Breast epithelium (tissue), 4 donors: ENCODE data around the gene CTNNAL1. TPM values are rescaled to one million over a fixed set of nuclear protein-coding genes. Genes with fewer than 3 reads are reported as not detected.

Experiments
- DNase-seq, 2 donors: peaks; one replicate each; pipeline ENCODE4 v3.0.0-alpha.2; 2019; ENCODE audit warnings: low spot score in 2 of 2
- H3K27ac ChIP-seq, 2 donors: fragments of 200-600 bp; sonication (generic) in 1 of 2; one replicate each; pipeline ENCODE4 v1.5.1; 2016 to 2019; ENCODE audit warnings: mild to moderate bottlenecking in 1 of 2
- H3K27me3 ChIP-seq, 2 donors: fragments of 200-600 bp; sonication (generic) in 1 of 2; one replicate each; pipeline versions ENCODE4 v1.5.1 to v1.6.0; 2017 to 2019; ENCODE audit warnings: control low read depth in 1 of 2, mild to moderate bottlenecking in 1 of 2
- H3K36me3 ChIP-seq: fragments of 200-600 bp; one replicate; pipeline ENCODE4 v1.5.1; 2019
- H3K4me1 ChIP-seq, 2 donors: fragments of 200-600 bp; sonication (generic); one replicate each; pipeline ENCODE4 v1.5.1; 2016 to 2019; ENCODE audit warnings: control low read depth in 1 of 2
- H3K4me3 ChIP-seq, 3 donors: fragments of 200-600 bp; sonication (generic); 1 replicate in 2 of 3; 2 replicates in 1 of 3; pipeline ENCODE4 v1.5.1; 2016 to 2019; ENCODE audit warnings: mild to moderate bottlenecking in 3 of 3, moderate library complexity in 2 of 3
- H3K9me3 ChIP-seq, 2 donors: fragments of 200-600 bp; sonication (generic) in 1 of 2; one replicate each; pipeline ENCODE4 v1.5.1; 2016 to 2019; ENCODE audit warnings: control low read depth in 1 of 2
- CTCF ChIP-seq, 3 donors: fragments of 450-650 bp; IDR thresholded peaks; one replicate each; pipeline ENCODE4 v1.5.1; 2016 to 2017; ENCODE audit warnings: antibody characterized with exemption in 3 of 3, mild to moderate bottlenecking in 3 of 3, moderate library complexity in 3 of 3
- POLR2A ChIP-seq: fragments of 450-650 bp; IDR thresholded peaks from one replicate; pipeline ENCODE4 v1.6.1; 2016; ENCODE audit warnings: antibody characterized with exemption, mild to moderate bottlenecking, moderate library complexity
- POLR2AphosphoS5 ChIP-seq, 3 donors: sonication (generic); formaldehyde crosslinking; IDR thresholded peaks; one replicate each; pipeline ENCODE4 v1.6.1; 2017; ENCODE audit warnings: antibody characterized with exemption in 3 of 3
- intact Hi-C: fragments of 100-400 bp; cut with DNase I; formaldehyde crosslinking; loops from one replicate; pipeline ENCODE4 v1.15.1; 2023; ENCODE audit warnings: low total_unique reads
- total RNA-seq, 3 donors: library from RNA; depleted of rRNA; stranded (reverse); fragments of >200 nt; gene quantifications; one replicate each; pipeline ENCODE4 v1.1.0, GENCODE V29; 2016

CTNNAL1 gene
- total RNA-seq, 3 donors from 2014 or later: 25.0 to 29.2 (median 25.6) TPM

DNA sequence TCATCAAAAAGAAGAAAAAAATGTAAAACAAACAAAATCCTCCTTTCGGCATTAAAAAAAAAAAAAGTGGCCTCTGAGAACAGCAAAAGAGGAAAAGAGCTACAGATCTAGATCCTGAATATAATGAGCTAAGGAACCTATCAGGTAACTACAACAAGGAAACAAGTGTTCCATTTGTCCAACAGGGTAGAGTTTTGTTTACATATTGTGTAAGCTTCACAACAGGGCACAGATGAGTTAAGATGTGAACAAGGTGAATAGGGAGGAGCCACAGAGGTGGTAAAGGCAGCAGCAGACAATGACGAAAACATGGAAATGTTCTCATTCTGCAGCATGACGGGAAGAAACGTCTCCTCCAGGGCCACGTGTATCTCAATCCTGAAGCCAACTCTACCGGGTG, 93.8 kb downstream of the CTNNAL1 start:
- TF ChIP-seq POLR2A (no peak), CTCF (IDR thresholded peaks at IDR 0.05) (no peak), POLR2AphosphoS5 (IDR thresholded peaks at IDR 0.05) (no peak)
- Histone ChIP-seq H3K4me1 (no peaks in the 10 kb centered on the region), H3K36me3 (peaks cover 3% of the 10 kb centered on the region), H3K27ac (no peak overlapping the region), H3K27me3 (no peaks in the 10 kb centered on the region), H3K4me3 (no peak overlapping the region), H3K9me3 (no peaks in the 10 kb centered on the region)
- intact Hi-C loops: no loop called here
- no peak for DNase-seq

DNA sequence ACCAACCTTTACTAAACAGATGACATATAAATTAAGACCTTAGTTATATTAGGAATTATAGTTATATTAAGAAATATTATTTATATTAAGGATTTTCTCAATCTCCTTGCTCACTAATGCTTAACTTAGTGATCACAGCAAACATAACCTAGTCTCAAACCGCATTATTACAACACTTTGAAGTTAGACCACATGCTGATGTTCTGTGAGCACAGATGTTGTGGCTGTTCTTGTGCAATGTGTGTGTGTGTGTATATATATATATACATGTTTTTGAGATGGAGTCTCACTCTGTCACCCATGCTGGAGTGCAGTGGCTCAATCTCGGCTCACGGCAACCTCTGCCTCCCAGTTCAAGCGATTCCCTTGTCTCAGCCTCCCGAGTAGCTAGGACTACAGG, 99.9 kb downstream of the CTNNAL1 start:
- H3K9me3 ChIP-seq: no peaks in the 10 kb centered on the region
- intact Hi-C loops: no loop called here
- H3K4me1 ChIP-seq: no peaks in the 10 kb centered on the region
- H3K27ac ChIP-seq: no peak overlapping the region
- TF ChIP-seq POLR2AphosphoS5 (IDR thresholded peaks at IDR 0.05) (no peak), POLR2A (no peak), CTCF (IDR thresholded peaks at IDR 0.05) (no peak)
- DNase-seq: no peak
- peaks cover 3% of the 10 kb centered on the region for H3K36me3 ChIP-seq
- H3K27me3 ChIP-seq: no peaks in the 10 kb centered on the region
- H3K4me3 ChIP-seq: no peak overlapping the region

DNA sequence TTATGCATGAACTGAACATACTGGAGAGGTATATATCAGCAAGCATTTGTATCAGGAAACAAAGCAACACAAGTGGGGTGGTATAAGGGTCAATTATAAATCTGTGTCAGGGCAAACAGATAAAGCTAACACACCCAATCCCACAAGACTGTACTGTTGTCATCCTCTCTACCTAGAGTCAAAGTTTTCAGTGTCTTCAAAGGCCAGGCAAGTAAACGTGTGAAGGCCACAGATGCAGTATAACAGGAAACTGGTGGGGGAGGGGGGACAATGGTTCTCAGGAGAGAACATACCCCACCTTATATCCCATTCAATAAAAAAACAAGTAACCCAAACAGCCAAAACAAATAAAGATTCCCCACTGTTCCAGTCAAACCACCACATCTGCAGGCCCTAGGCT, 101.5 kb downstream of the CTNNAL1 start:
- Histone ChIP-seq H3K4me1 (no peaks in the 10 kb centered on the region), H3K36me3 (peaks cover 4% of the 10 kb centered on the region), H3K27ac (no peak overlapping the region), H3K4me3 (no peak overlapping the region), H3K9me3 (no peaks in the 10 kb centered on the region), H3K27me3 (no peaks in the 10 kb centered on the region)
- intact Hi-C loops: no loop called here
- TF ChIP-seq POLR2AphosphoS5 (IDR thresholded peaks at IDR 0.05) (no peak), CTCF (IDR thresholded peaks at IDR 0.05) (no peak), POLR2A (no peak)
- no peak for DNase-seq

GRCh38 chr9:108910914-108911313, 102.4 kb downstream of the CTNNAL1 start:
- Histone ChIP-seq H3K4me3 (no peak overlapping the region), H3K27ac (no peak overlapping the region), H3K9me3 (no peaks in the 10 kb centered on the region), H3K27me3 (no peaks in the 10 kb centered on the region), H3K4me1 (no peaks in the 10 kb centered on the region), H3K36me3 (peaks cover 4% of the 10 kb centered on the region)
- DNase-seq: no peak
- intact Hi-C loops: no loop called here
- no peak for TF ChIP-seq POLR2AphosphoS5 (IDR thresholded peaks at IDR 0.05)

- H3K27ac ChIP-seq: no peak overlapping the region
- intact Hi-C loops: no loop called here
- DNase-seq: no peak
- no peaks in the 10 kb centered on the region for H3K27me3 ChIP-seq
- no peaks in the 10 kb centered on the region for H3K4me1 ChIP-seq
- no peak overlapping the region for H3K4me3 ChIP-seq
- peaks cover 4% of the 10 kb centered on the region for H3K36me3 ChIP-seq
- H3K9me3 ChIP-seq: no peaks in the 10 kb centered on the region
- TF ChIP-seq POLR2A (no peak), CTCF (IDR thresholded peaks at IDR 0.05) (no peak), POLR2AphosphoS5 (IDR thresholded peaks at IDR 0.05) (no peak)
Observed at GRCh38 chr9:108910402-108910801, 102.9 kb downstream of the CTNNAL1 start.

DNA sequence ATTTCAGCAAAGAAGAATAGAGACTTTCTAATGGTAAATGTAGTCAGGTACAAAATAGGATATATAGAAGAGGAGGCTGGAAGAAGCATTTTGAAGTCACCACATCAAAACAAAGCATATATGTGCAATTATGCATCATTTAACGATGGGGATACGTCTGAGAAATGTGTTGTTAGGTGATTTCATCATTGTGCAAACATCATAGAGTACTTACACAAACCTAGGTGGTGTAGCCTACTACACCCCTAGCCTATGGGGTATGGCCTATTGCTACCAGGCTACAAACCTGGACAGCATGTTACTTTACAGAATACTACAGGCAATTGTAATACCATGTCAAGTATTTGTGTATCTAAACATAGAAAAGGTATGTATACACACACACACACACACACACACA, 107.8 kb downstream of the CTNNAL1 start:
- DNase-seq: no peak
- Histone ChIP-seq H3K4me1 (no peaks in the 10 kb centered on the region), H3K27me3 (no peaks in the 10 kb centered on the region), H3K4me3 (no peak overlapping the region), H3K9me3 (no peaks in the 10 kb centered on the region), H3K36me3 (peaks cover 4% of the 10 kb centered on the region), H3K27ac (no peak overlapping the region)
- intact Hi-C loops: no loop called here
- TF ChIP-seq POLR2A (no peak), CTCF (IDR thresholded peaks at IDR 0.05) (no peak), POLR2AphosphoS5 (IDR thresholded peaks at IDR 0.05) (no peak)
